C4-2B (cell line): ENCODE results near the gene TMEM59L.

Experiments used
- H3K27ac ChIP-seq: fragments of 450-650 bp; 2 replicates; pipeline ENCODE4 v1.5.1; 2017
- CTCF ChIP-seq: fragments of 450-650 bp; conservative IDR thresholded peaks from 2 replicates; pipeline ENCODE4 v1.5.1; 2017; ENCODE audit warnings: mild to moderate bottlenecking
- ZFX ChIP-seq: fragments of 450-650 bp; IDR thresholded peaks from 2 replicates; pipeline ENCODE4 v1.6.1; 2017

TMEM59L gene

GRCh38 chr19:18666317-18666716 lies 53.6 kb downstream of the TMEM59L start:
- H3K27ac ChIP-seq: no peak overlapping the region
- TF ChIP-seq ZFX (no peak), CTCF (no peak)

GRCh38 chr19:18666784-18667183 lies 54.1 kb downstream of the TMEM59L start:
- TF ChIP-seq ZFX (no peak), CTCF (no peak)
- H3K27ac ChIP-seq: no peak overlapping the region

DNA sequence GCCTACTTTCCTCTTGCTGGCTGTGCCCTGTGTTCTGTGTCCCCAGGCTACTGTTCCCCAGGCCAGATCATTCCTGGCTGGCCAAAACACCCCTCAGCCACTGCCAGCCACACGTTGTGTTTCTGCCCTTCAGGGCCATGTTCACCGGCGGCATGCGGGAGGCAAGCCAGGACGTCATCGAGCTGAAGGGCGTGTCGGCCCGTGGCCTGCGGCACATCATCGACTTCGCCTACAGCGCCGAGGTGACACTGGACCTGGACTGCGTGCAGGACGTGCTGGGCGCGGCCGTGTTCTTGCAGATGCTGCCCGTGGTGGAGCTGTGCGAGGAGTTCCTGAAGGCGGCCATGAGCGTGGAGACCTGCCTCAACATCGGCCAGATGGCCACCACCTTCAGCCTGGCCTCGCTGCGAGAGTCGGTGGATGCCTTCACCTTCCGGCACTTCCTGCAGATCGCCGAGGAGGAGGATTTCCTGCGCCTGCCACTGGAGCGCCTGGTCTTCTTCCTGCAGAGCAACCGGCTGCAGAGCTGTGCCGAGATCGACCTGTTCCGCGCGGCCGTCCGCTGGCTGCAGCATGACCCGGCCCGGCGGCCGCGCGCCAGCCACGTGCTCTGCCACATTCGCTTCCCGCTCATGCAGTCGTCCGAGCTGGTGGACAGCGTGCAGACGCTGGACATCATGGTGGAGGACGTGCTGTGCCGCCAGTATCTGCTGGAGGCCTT lies 55.0 kb downstream of the TMEM59L start:
- no peak for TF ChIP-seq CTCF
- TF ChIP-seq ZFX: no peak

GRCh38 chr19:18668252-18668631 lies 55.6 kb downstream of the TMEM59L start:
- no peak for TF ChIP-seq ZFX
- no peak for TF ChIP-seq CTCF
- no peak overlapping the region for H3K27ac ChIP-seq

More for the DNA sequence above, 55.0 kb downstream of the TMEM59L start:
- no peak overlapping the region for H3K27ac ChIP-seq

DNA sequence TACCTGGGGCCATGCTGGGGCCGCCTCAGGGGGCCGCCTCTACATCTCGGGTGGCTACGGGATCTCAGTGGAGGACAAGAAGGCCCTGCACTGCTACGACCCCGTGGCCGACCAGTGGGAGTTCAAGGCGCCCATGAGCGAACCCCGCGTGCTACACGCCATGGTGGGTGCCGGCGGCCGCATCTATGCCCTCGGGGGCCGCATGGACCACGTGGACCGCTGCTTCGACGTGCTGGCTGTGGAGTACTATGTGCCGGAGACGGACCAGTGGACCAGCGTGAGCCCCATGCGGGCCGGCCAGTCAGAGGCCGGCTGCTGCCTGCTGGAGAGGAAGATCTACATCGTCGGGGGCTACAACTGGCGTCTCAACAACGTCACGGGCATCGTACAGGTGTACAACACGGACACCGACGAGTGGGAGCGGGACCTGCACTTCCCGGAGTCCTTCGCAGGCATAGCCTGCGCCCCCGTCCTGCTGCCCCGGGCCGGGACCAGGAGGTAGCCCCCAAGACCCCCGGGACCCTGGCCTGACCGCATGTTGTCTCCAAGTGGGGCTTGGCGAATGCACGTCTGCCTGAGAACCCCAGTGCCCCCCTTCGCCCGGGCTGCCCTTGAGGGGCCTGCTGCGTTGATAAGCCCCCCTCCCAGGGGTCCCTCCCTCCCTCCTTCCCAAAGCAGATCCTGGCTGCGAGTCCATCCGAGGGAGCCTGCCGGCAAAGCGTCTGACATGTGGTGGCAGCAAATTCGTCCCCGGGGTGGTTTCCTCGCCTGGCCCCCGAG lies 56.3 kb downstream of the TMEM59L start:
- TF ChIP-seq ZFX (no peak), CTCF (no peak)
- H3K27ac ChIP-seq: no peak overlapping the region

DNA sequence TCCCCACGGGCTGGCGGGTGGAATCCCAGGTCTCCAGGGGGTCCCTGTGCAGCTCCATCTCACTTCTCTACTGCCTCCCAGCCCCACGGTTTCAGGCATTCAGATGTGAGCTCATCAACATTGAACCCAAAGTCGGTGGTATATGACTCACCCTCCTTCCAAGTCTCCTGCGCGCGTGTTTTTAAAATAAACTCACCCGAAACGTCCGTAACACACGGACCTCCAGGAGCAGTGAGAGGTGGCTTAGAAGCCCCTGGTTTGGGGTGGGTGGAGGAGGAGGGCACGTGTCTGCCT lies 56.8 kb downstream of the TMEM59L start:
- H3K27ac ChIP-seq: no peak overlapping the region
- TF ChIP-seq ZFX: no peak
- TF ChIP-seq CTCF: no peak

DNA sequence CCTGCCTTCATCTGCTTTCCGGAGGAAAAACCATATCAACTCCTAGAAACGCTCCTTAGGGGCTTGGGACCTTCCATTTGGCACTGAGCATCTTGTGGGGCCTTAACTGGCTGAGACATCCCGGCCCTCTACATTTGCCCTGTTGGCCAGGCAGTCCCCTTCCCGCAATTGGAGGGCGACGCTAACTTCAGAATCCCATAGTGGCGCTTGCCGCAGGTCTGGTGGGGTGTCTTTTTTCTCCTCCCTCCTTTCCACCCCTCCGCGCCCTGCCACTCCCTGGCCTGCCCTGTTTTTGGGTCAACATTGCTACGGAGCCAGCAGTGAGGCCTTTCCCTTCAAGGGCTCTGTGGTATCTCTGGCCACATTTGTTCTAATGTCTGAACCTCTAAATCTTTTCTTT lies 57.2 kb downstream of the TMEM59L start:
- H3K27ac ChIP-seq: no peak overlapping the region
- no peak for TF ChIP-seq ZFX
- TF ChIP-seq CTCF: no peak
